OCI-LY3 (cell line): ENCODE measurements around the gene SAMD13.

Source experiments
- CTCF ChIP-seq: fragments of 200-600, 300-600 bp; sonication (generic); IDR thresholded peaks from 2 replicates; pipeline ENCODE4 v1.5.1; 2014; ENCODE audit warnings: antibody characterized with exemption, low read length, low read depth
- EZH2phosphoT487 ChIP-seq: fragments of 200-600 bp; shearing (Covaris generic); IDR thresholded peaks from 2 replicates; pipeline ENCODE4 v1.6.1; 2018; ENCODE audit warnings: antibody characterized with exemption, mixed run types, low read depth

GRCh38 chr1:84379917-84380180 is 78.3 kb downstream of the SAMD13 start:
- TF ChIP-seq CTCF (no peak), EZH2phosphoT487 (no peak)
